Heart left ventricle (tissue), 16 donors: ENCODE data around the gene TMIE. TPM values are rescaled to one million over a fixed set of nuclear protein-coding genes. Genes with fewer than 3 reads are reported as not detected.

Source experiments
- ATAC-seq, 4 donors: fragments of 200-7000 bp; cut with Tn5 transposase; one replicate each; pipeline ENCODE4 v1.9.1; 2020 to 2022; ENCODE audit warnings: moderate library complexity in 4 of 4, mild to moderate bottlenecking in 3 of 4, moderate number of reproducible peaks in 1 of 4
- DNase-seq, 5 donors: peaks; one replicate each; pipeline ENCODE4 v3.0.0-alpha.2; 2020
- H3K27ac ChIP-seq, 12 donors: fragments of 200-600 bp; sonication (generic) in 4 of 12; one replicate each; pipeline versions ENCODE4 v1.5.0 to v1.8.0; 2016 to 2022; ENCODE audit warnings: mild to moderate bottlenecking in 2 of 12
- H3K27me3 ChIP-seq, 9 donors: fragments of 200-600 bp; sonication (generic) in 2 of 9; one replicate each; pipeline versions ENCODE4 v1.5.1 to v1.8.0; 2016 to 2022; ENCODE audit warnings: mild to moderate bottlenecking in 3 of 9
- H3K36me3 ChIP-seq, 9 donors: fragments of 200-600 bp; sonication (generic) in 2 of 9; one replicate each; pipeline versions ENCODE4 v1.5.0 to v1.8.0; 2018 to 2022; ENCODE audit warnings: mild to moderate bottlenecking in 2 of 9
- H3K4me1 ChIP-seq, 12 donors: fragments of 200-600 bp; sonication (generic) in 4 of 12; one replicate each; pipeline versions ENCODE4 v1.5.0 to v1.8.0; 2016 to 2022; ENCODE audit warnings: mild to moderate bottlenecking in 3 of 12
- H3K4me3 ChIP-seq, 12 donors: fragments of 200-600 bp; sonication (generic) in 4 of 12; one replicate each; pipeline versions ENCODE4 v1.5.0 to v1.8.0; 2017 to 2022; ENCODE audit warnings: mild to moderate bottlenecking in 9 of 12, moderate library complexity in 4 of 12
- H3K9me3 ChIP-seq, 12 donors: fragments of 200-600 bp; sonication (generic) in 4 of 12; one replicate each; pipeline versions ENCODE4 v1.5.0 to v1.8.0; 2016 to 2022; ENCODE audit warnings: mild to moderate bottlenecking in 1 of 12
- CTCF ChIP-seq, 12 donors: fragments of 200-600 bp; sonication (generic) in 4 of 12; IDR thresholded peaks; one replicate each; pipeline versions ENCODE4 v1.5.0 to v1.8.0; 2018 to 2022; ENCODE audit warnings: antibody characterized with exemption in 12 of 12, mild to moderate bottlenecking in 5 of 12
- POLR2A ChIP-seq, 2 donors: fragments of 450-650 bp; IDR thresholded peaks; one replicate each; pipeline ENCODE4 v1.6.1; 2017; ENCODE audit warnings: antibody characterized with exemption in 2 of 2, mild to moderate bottlenecking in 2 of 2, moderate library complexity in 2 of 2
- WGBS, 4 donors: extraction: QIAGEN DNeasy Blood & Tissue Kit in 2 of 4; methylation state at CpG; one replicate each; pipeline versions ENCODE4 v1.1.5 to v1.1.7; 2013 to 2018; 5-methylcytosine and 5-hydroxymethylcytosine counted together
- intact Hi-C, 10 donors: fragments of 100-400 bp; cut with DNase I; formaldehyde crosslinking; loops; one replicate each; pipeline versions ENCODE4 v1.11.1 to v1.14.2; 2022
- polyA plus RNA-seq, 2 donors: library from polyadenylated mRNA; stranded (reverse); fragments of 200-250 nt; gene quantifications; one replicate each; pipeline ENCODE4 v1.2.3, GENCODE V29; 2013
- total RNA-seq, 9 donors: library from RNA; depleted of rRNA in 2 of 9; stranded (reverse); fragments of >200 nt in 2 of 9; fragmentation: NEBNext Ultra II Directional in 3 of 9; extraction: Animal tissue kit (Norgen Biotek cat#: 25700) in 3 of 9; gene quantifications; one replicate each; pipeline versions ENCODE4 v1.1.0 to v1.2.4, GENCODE V29; 2016 to 2023
- donor health status: ischemic (EF 13 %, LVEDD 7.1; RV severe dilation, severe dysfunction).
- donor health status: healthy with polysubstance abuse.
- donor health status: DM: no; HTN: yes; CAD: no.
- donor health status: DM: no; HTN: no; CAD: no.
- donor health status: ischemic (EF 25% LVEDD 6.9; RV normal size, moderate dysfunction).
- donor health status: ischemic (EF 25% LVEDD 5.7; RV mildly dilated, moderate dysfunction).
- donor health status: healthy.
- donor health status: DM: yes; HTN: yes; CAD: no.
- donor health status: ischemic (EF 35%, LVEDD 5.7; RV mildly dilated, moderate dysfunction).
- donor health status: nonischemic (EF 11% LVEDD 7.7; RV severe dilation, severe dysfunction).
- donor health status: DM: yes; HTN: yes; CAD: no.
- donor health status: PGD.
- donor health status: ischemic (EF 29% LVEDD 5.4; RV normal size, mild dysfunction).
- donor health status: nonischemic (EF 23%, LVEDD 6.1; RV moderate dilation, normal function).

TMIE gene
- total and polyA plus RNA-seq, 11 donors = 0.46 to 0.95 (median 0.61) TPM; not detected in 1

GRCh38 chr3:46661776-46662766, 39.1 kb upstream of the TMIE start:
- DNase-seq (peak in 2 of 5 donors; percentile 8 to 14), ATAC-seq (no peak)
- Histone ChIP-seq H3K4me3 (no peak overlapping the region), H3K4me1 (peaks cover 0 to 70% (median 41%) of the 10 kb centered on the region in 12 donors), H3K9me3 (no peaks in the 10 kb centered on the region), H3K36me3 (no peaks in the 10 kb centered on the region), H3K27me3 (no peaks in the 10 kb centered on the region), H3K27ac (peak overlapping the region in 2 of 12 donors; percentile 87 to 90)
- WGBS, 4 donors = 75 to 84% (median 78%) methylated on average over 15 of the region's 15 CpGs
- intact Hi-C loops = loop anchor here in 1 of 10 donors (5.0 to 10.0 kb wide), 2 partner anchors 97 to 230 kb away; partner anchors contain the start of gene LRRC2
- TF ChIP-seq POLR2A (IDR thresholded peaks at IDR 0.05) (no peak), CTCF (IDR thresholded peaks at IDR 0.05) (no peak)

- Histone ChIP-seq H3K9me3 (no peaks in the 10 kb centered on the region), H3K27me3 (no peaks in the 10 kb centered on the region), H3K27ac (peak overlapping the region in 8 of 12 donors; percentile 47 to 93 (median 85)), H3K4me3 (no peak overlapping the region), H3K4me1 (peaks cover 0 to 76% (median 44%) of the 10 kb centered on the region in 12 donors), H3K36me3 (no peaks in the 10 kb centered on the region)
- DNase-seq (peak in 2 of 5 donors; percentile 31 to 32), ATAC-seq (no peak)
- no peak for TF ChIP-seq CTCF (IDR thresholded peaks at IDR 0.05)
- TF ChIP-seq POLR2A (IDR thresholded peaks at IDR 0.05) = no peak
- intact Hi-C loops = loop anchor here in 1 of 10 donors (5.0 to 10.0 kb wide), 2 partner anchors 98 to 229 kb away; partner anchors contain the start of gene LRRC2
- WGBS, 4 donors = 51 to 77% (median 63%) methylated on average over 17 of the region's 17 CpGs
Observed at GRCh38 chr3:46662771-46663551, 38.2 kb upstream of the TMIE start.

- H3K27ac ChIP-seq = peak overlapping the region; percentile 47 to 93 (median 79)
- intact Hi-C loops = loop anchor here in 2 of 10 donors (2.0 to 10.0 kb wide), 3 partner anchors 33 to 229 kb away; partner anchors contain the start of gene LRRC2 (in 1 of the 2)
- H3K27me3 ChIP-seq = no peaks in the 10 kb centered on the region
- peaks cover 0 to 83% (median 44%) of the 10 kb centered on the region in 12 donors for H3K4me1 ChIP-seq
- ATAC-seq (peak; percentile 7 to 45 (median 17)), DNase-seq (peak in 4 of 5 donors; percentile 17 to 64 (median 40))
- 37 to 52% (median 44%) methylated on average over 8 of the region's 8 CpGs for WGBS, 4 donors
- TF ChIP-seq CTCF (IDR thresholded peaks at IDR 0.05) = peak in 11 of 12 donors; percentile 25 to 57 (median 38)
- TF ChIP-seq POLR2A (IDR thresholded peaks at IDR 0.05) = no peak
- no peaks in the 10 kb centered on the region for H3K9me3 ChIP-seq
- H3K4me3 ChIP-seq = no peak overlapping the region
- H3K36me3 ChIP-seq = no peaks in the 10 kb centered on the region
Observed at GRCh38 chr3:46663591-46664135, 37.5 kb upstream of the TMIE start.
